ENCODE data around the gene DOK6.
"Not testable (repeated sequence)": the region's sequence is repeated elsewhere in the genome, so short reads cannot be mapped to it uniquely, and the experiment has no call there.

DOK6 gene

DNA sequence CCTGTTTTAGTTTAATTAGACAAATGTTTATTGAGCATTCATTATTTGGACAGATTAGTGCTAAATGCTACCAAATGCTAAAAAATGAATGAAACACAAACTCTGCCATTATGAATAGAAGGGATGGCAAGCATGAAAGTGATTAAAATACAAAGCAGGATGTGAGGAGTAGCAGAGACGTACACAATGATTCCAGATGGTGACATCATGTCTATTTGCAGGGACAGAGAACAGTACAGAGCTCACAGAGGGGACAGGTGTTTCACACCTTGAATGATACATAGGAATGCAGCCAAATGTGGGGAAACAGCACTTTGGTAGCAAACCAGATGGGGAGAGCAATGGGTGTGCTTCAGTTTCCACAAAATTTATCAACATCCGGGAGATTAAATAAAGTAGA, 470.7 kb downstream of the DOK6 start:
- DNase-seq (ENCODE audit: low spot score): no peak

DNA sequence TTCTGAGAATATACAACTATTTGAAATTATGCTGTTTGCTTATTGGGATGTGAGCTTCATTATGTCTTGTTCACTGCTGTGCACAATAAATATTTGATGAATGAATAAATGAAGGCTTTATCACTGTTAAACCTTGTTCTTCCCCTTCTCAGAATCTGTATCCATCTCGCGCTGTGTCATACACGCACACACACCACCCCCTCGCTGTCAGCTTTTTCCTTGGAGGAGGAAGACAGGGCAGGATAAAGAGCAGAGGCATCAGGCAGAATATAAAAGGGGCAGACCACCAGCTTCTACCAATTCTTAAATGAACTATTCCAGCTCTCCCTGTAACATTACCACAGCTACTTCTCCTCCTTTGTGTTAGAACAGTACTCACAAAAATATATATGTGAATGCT, 472.0 kb downstream of the DOK6 start:
- DNase-seq (ENCODE audit: low spot score): no peak

DNA sequence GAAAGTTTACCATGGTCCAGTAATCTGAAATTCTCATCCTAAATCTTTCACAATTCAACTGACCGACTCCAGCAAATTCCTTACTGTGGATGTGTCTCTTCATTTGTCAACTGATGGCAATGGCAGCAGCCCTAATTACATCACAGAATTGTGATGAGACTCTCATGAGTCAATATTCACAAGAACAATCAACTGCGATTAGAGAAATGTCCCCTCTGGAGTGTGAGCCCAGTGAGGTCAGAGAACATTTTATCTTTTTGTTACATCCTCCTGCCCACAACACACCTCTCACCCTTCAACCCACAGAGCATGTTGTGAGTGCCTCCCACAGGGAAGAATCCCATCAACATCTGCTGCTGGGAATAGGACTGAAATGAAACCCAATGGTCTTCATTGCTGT, 473.4 kb downstream of the DOK6 start:
- DNase-seq (ENCODE audit: low spot score): no peak

DNA sequence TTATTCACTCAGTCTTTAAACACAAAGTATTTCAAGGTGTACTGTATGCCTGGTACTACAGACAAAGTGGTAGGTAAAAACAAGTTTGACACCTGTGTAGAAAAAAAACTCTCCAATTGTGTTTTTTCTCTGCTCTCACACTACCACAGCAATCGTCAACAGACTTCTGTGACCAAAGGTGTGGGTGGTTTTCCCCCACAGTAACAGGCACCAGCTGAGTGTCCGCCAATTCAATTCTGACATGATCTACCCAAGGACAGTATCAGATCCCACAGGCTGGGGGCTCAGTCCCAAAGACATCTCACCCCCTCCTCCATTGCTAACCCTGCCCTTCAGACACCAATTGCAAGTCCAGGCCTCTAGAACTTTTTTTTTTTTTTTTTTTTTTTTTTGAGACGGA, 475.8 kb downstream of the DOK6 start:
- DNase-seq (ENCODE audit: low spot score): no peak

DNA sequence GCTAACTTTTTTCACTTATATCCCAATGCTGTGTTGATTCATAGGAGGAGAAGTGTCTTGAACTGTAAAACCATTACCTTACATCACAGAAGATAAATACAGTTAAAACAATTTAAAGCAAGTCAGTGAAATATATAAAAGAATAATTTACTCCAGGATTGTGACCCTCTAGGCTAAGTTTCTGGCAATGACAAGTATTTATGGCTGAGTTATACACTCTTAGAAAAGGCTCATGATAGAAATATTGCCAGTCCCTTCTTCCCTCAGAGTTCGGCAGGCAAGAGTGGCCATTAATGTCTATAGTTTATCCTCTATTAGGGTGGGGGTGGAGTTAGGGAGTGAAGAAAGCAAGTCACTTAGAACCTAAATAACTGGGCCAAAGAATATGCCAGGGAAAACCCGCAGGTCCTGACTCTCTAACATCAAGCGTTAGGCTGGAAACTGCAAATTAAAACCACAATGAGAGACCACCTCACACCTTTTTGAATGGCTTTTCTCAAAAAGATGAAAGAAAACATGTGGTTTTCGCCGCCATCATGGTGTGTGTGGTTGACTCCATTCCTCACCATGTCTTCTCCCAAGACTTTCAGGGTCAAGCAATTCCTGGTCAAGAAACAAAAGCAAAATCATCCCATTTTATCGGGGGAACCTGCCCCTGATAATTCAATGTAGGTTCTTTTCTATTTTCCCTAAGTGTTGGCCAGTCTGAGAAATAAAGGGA, 477.7 kb downstream of the DOK6 start:
- no peak for DNase-seq (ENCODE audit: low spot score)

DNA sequence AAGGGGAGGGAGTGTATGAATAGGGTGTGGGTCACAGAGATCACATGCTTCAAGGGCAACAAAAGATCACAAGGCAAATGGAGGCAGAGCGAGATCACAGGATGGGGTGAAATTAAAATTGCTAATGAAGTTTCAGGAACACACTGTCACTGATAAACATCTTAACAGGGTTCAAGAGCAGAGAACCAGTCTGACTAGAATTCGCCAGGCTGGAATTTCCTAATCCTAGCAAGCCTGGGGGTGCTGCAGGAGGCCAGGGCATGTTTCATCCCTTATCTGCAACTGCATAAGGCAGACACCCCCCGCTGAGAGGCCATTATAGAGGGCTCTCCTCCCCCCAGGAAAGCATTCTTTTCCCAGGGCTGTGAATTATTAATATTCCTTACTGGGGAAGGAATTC, 478.4 kb downstream of the DOK6 start:
- not testable (repeated sequence) for DNase-seq (ENCODE audit: low spot score)

DNA sequence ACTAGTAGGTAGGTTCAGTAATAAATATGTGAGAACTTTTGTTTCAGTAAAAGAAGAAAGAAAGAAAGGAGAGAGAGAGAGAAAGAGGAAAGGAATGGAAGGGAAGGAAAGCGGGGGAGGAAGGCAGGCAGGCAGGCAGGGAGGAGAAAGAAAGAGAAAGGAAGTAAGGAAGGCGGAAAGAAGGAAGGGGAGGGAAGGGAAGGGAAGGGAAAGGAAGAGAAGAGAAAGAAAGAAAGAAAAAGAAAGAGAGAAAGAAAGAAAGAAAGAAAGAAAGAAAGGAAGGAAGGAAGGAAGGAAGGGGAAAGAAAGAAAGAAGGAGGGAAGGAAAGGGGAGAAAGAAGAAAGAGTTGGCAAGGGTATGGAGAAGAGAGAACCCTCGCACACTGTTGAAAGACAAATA, 479.4 kb downstream of the DOK6 start:
- DNase-seq (ENCODE audit: low spot score): no peak

DNA sequence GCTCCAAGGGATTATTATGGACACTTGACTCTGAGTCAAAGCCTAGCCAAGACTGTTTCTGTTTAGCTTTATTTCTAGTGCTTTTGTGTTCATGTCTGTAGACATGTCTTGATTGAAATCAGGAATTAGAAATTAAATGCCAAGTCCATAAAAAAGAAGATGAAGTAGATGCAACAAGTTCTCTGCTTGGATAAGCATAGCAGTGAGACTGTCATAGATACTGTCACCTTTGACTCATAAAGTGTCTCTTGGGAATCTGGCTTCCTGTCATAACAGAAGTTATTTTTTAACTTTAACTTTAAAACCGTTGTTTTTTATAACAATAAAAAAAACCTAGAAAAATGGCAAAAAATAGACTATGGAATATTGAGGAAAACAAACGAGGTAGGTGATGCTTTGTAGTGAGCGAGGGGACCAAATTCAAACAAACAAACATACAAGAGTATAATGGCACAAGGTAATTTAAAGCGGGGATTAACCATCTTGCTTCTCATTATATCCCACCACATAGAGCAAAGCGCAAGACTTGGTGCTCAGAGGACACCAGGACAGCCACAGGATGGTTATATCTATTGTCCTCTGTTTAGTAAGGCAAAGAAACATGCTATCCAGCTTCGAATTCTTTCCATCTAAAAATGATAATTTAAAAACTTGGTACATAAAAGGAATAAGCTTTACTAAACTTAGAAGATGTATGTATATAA, 482.4 kb downstream of the DOK6 start:
- no peak for DNase-seq (ENCODE audit: low spot score)

DNA sequence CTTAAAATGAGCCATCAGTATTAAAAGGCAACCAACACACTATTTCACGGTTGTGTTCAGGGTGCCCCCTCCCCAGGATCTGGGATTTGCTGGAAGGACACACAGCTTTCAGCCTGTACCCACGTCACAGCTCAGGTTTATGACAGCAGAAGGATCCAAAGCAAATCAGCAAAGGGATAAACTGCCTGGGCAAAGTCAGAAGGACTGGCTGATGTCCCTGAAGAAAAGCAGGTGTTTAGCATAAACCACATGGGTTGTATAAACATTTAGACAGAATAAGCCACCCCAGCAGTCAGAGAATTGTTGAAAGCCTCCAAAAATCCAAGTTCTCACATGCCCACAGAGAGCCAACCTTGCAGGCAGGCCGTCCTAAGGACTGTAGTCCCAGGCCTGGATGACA, 483.1 kb downstream of the DOK6 start:
- DNase-seq (ENCODE audit: low spot score): no peak

DNA sequence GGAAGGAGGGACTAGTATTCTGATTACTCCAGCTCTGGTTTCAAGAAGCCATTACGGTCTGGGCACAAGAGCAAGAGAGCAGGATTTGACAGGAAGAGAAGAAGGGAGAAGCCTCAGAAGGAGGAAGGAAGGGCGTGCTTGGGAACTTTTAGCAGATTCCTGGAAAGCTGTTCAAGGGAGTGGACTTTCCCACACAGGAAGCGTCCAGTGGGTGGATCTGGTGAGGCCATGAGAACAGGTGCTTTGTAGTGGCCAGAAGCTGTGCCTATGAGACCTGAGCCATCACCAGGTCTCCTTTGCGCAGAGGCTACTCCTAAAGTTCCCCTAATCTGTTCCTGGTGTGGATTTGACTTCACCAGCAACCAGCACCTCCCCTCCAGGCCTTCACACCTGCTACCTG, 484.7 kb downstream of the DOK6 start:
- DNase-seq (ENCODE audit: low spot score): no peak

DNA sequence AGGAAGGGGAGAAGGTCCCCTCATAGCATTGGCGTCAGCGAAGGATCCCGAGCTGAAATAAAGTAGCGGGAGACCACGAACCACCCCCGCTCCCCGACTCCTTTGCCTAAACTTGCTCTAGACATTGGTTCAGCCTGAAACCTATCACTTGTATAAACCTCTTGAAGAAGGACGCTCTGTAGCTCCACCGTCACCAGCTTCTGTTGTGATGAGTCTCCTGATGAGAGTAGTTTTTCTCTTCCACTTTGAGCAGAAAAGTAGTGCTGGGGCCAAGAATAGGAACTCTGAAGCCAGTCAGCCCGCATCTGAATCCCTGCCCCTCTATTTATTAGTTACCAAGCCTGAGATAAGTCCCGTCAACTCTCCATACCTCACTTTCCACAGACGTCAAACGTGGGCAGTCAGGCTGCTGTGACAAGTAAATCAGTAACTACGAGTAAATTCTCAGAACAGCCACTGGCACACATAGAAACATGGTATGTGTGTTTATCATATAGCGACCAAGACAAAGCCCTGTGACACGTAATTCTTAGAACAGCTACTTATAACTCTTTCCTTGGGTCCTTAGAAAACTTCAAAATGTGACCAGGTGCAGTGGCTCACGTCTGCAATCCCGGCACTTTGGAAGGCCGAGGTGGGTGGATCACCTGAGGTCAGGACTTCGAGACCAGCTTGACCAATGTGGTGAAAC, 485.3 kb downstream of the DOK6 start:
- DNase-seq (ENCODE audit: low spot score): no peak

DNA sequence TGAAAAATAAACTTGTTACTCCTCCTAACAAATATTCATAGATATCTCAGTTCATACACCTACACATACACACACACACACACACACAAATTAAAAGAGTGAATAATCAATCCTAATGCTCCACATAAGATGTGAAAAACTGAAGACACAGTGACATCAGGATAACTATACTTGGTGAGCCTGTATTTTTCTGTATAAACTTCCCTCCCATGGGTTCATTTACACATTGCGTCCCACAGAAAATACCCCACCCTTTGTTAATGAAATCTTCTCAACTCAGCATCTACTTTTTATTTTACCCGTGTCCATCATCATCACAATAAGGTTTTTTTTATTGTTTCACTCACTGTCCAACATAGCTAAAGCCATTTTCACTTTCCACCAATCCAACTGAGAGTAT, 486.6 kb downstream of the DOK6 start:
- DNase-seq (ENCODE audit: low spot score): no peak

DNA sequence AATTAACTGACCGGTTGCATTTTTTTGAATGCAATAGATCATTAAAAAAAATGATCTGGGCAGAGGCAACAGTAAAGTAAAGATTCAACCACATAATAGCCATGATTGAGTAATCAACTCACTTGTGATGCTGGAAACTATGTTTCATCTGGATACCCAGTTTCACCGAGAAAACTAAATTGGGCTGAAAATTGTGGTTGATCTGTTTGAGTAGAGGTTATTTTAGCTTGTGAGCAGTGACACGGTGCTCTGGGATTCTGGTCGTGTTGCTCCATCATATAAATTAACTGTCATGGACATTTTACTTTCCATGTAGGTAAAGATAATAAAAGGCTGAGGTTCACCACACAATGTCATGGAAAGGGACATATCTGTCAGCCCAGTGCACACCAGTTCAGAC, 488.3 kb downstream of the DOK6 start:
- DNase-seq (ENCODE audit: low spot score): no peak

DNA sequence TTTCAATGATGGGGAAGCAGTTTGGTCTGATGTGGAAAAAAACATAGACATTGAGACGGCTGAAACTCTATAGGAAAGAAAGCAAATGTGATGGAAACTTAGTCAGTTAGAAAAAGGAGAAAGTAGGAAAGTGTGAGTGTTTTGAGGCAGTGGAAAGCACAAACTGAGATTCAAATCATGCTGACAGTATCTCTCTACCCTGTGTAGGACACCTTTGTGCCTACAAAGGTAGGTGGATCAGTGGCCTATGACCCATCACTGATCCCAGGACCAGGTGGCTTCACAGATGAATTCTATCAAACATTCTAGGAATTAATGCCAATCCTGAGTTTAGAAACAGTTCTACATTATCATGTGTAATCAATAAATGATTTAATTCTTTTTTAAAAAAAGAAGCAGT, 489.9 kb downstream of the DOK6 start:
- no peak for DNase-seq (ENCODE audit: low spot score)

DNA sequence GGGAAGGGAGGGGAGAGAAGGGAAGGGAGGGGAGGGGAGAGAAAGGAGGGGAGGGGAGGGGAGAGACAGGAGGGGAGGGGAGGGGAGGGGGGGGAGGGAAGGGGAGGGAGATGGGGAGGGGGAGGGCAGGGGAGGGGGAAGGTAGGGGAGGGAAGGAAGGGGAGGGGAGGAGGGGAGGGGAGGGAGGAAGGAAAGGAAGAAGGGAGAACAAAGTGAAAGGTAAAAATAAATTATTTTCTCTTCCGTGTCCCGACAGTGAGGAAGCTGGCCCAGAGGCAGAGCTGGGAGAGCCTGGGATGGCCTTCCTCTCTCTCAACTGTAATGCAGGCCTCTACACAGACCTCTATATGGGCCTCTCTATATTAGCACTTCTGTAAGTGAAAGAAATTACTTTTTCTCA, 493.8 kb downstream of the DOK6 start:
- DNase-seq (ENCODE audit: low spot score): no peak

DNA sequence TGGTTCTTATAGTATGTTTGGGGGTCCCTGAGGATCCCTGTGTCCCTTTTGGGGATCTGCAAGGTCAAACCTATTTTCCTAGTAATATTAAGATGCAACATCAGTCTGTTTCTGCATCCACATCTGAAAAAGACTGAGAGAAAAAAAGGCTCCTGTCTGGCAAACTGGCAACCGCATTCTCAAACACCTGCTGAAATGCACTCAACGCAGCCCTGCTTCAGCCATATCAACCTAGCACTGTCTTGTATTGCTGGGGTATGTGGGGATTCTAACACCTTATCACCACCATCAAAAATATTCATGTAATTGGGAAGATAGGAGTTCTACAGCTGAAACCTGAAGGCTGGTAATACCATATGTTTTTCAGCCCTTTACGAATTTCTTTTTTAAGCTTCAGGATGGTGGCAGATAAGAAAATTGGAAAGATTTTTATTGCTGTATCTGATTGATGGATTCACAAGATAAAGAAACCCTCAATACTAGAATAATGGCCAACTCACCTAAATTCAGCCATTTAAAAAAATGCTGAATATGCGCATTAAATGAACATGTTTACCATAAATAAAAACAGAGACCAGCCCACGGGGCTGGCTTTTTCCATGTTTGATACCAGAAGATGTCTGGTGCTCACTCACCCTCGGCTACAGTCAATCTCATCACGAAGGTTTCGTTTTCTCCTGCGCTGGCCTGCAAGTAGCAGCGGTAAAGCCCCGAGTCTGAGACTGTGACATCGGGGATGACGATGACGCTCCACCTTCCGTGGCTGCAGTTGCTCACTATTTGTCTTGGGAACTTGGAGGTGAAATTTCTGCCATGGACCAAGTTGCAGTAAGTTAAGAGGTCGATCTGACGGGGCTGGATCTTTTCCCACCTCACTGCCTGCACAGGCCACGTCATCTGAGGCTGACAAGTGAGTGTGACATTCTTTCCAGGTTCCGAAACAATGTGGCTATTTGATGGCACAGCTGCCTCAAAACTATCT, 494.7 kb downstream of the DOK6 start:
- DNase-seq (ENCODE audit: low spot score): peak; percentile 14

DNA sequence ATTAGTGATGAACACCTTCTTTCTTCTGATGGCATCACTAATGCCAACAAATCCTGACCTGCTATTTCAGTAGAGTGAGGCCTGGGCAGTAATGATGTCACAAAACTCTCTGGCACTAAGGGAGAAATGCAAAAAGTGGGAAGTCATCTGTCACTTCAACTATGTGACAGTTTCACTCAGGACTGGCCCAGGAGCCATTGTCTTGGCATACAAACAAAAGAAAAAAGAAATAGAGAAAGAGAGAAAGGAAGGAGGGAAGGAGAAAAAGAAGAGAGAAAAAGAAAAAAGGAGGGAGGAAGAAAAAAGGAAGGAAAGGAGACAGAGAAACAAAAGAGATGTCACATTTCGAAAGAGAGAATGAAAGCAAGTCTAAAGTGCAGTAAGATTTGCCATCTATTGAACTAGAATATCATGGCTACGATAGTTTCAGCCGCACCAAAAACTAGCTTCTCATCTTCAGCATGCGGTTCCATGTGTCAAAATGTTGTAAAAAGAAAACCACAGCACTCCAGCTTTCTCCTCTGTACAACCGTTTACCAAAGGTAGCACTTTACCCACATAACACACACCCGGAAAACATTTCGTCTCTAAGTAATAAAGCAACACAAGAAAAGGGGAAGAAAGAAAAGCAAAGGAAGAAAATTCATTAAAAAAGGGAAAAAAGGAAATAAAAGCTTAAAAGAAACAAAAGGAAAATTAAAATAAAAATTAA, 496.9 kb downstream of the DOK6 start:
- peak; percentile 49 for DNase-seq (ENCODE audit: low spot score)

DNA sequence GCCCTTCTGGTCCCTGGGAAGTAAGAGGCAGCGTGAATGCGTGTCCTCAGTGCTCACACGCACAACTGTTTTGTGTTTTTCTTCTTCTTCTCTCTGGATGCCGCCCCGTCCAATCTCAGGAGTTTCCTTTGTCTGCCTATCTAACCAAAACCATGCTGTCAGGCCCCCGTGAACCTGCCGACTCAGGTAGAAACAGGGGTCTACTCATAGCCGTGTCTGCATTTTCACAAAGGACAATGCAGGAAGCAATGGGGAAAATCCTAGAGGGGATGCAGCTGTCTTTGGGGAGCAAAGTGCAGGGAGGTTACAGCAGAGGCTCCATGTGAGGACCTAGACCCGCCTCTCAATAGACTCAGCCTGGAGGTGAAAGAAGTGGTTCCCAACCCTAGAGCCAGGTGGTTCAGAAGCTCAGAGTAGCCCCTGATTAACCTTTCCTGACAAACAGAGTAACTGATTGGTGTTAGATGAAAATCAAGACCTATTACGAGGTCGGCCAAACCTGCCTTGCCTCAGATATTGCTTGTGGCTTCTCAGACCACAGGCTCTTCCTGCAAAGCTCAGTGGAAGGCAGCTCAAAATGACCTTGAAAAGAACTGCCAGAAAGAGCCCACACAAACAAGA, 497.7 kb downstream of the DOK6 start:
- DNase-seq (ENCODE audit: low spot score): peak; percentile 25
